K562 (cell line): ENCODE results near the gene SLC16A5. TPM values are rescaled to one million over a fixed set of nuclear protein-coding genes. Genes with fewer than 3 reads are reported as not detected.

Experiments used
- CEBPZ ChIP-seq: fragments of 150-350 bp; IDR thresholded peaks from 2 replicates; pipeline ENCODE4 v1.6.1; 2014; ENCODE audit warnings: low read depth, mild to moderate bottlenecking, low read length, borderline replicate concordance
- HNRNPL ChIP-seq: fragments of 200-400 bp; formaldehyde crosslinking; IDR thresholded peaks from 2 replicates; pipeline ENCODE4 v1.6.1; 2017; ENCODE audit warnings: low read depth, mild to moderate bottlenecking, low read length
- JUN ChIP-seq, 2 experiments: sonication (generic) in 1 of 2; formaldehyde crosslinking in 1 of 2; IDR thresholded peaks; 2 replicates each; pipeline versions ENCODE4 v1.6.1 to v1.8.0; 2012 to 2022; ENCODE audit warnings: borderline replicate concordance in 2 of 2, mild to moderate bottlenecking in 2 of 2, improper control_type of control experiment in 1 of 2, low read depth in 1 of 2, low read length in 1 of 2, missing genetic modification reagents in 1 of 2
- MTA3 ChIP-seq: fragments of 450-650 bp; formaldehyde crosslinking; IDR thresholded peaks from 2 replicates; pipeline ENCODE4 v1.6.1; 2017; ENCODE audit warnings: mild to moderate bottlenecking, borderline replicate concordance
- NR1H2 ChIP-seq: sonication (generic); formaldehyde crosslinking; IDR thresholded peaks from 2 replicates; pipeline ENCODE4 v1.4.0; 2020; ENCODE audit warnings: mild to moderate bottlenecking, missing genetic modification reagents
- RBM25 ChIP-seq: fragments of 200-400 bp; formaldehyde crosslinking; IDR thresholded peaks from 2 replicates; pipeline ENCODE4 v1.6.1; 2018; ENCODE audit warnings: low read length, low read depth, moderate library complexity; ENCODE audit not compliant: severe bottlenecking
- RNF2 ChIP-seq: sonication (generic); IDR thresholded peaks from 2 replicates; pipeline ENCODE4 v1.6.1; 2016
- SAP30 ChIP-seq: fragments of 200-600 bp; sonication (generic); IDR thresholded peaks from 2 replicates; pipeline ENCODE4 v1.6.1; 2012; ENCODE audit warnings: borderline replicate concordance, low read depth, mild to moderate bottlenecking, moderate library complexity, low read length, control low read depth, inconsistent platforms; ENCODE audit not compliant: insufficient read depth, poor library complexity, severe bottlenecking
- SIX5 ChIP-seq, 2 experiments: IDR thresholded peaks; 2 replicates each; pipeline ENCODE4 v1.6.1; 2011; ENCODE audit warnings: low read length in 2 of 2, borderline replicate concordance in 1 of 2, low read depth in 1 of 2, mild to moderate bottlenecking in 1 of 2, moderate library complexity in 1 of 2; ENCODE audit not compliant: insufficient read depth in 1 of 2
- SMARCE1 ChIP-seq: fragments of 450-650 bp; IDR thresholded peaks from 2 replicates; pipeline ENCODE4 v1.7.1; 2016; ENCODE audit warnings: mild to moderate bottlenecking
- ZBTB11 ChIP-seq, 3 experiments: fragments of 200-800 bp in 1 of 3; fragments of 250-450 bp in 1 of 3; fragments of 450-650 bp in 1 of 3; sonication (Bioruptor Pico) in 1 of 3; sonication (Bioruptor generic) in 1 of 3; formaldehyde crosslinking in 1 of 3; IDR thresholded peaks; 2 replicates each; pipeline versions ENCODE4 v1.6.1 to v1.8.0; 2016 to 2022; ENCODE audit warnings: mild to moderate bottlenecking in 2 of 3, missing genetic modification characterization in 2 of 3, missing compliant biosample characterization in 1 of 3, moderate library complexity in 1 of 3
- ZBTB17 ChIP-seq: fragments of 450-650 bp; formaldehyde crosslinking; IDR thresholded peaks from 2 replicates; pipeline ENCODE4 v1.4.0; 2020; ENCODE audit warnings: mild to moderate bottlenecking
- ZFPM2 ChIP-seq: fragments of 250-450 bp; sonication (Bioruptor Pico); IDR thresholded peaks from 2 replicates; pipeline ENCODE4 v1.5.1; 2022; ENCODE audit warnings: mild to moderate bottlenecking
- ZNF197 ChIP-seq: fragments of 200-800 bp; sonication (Bioruptor generic); IDR thresholded peaks from 2 replicates; pipeline ENCODE4 v1.6.1; 2016; ENCODE audit warnings: low read depth, missing genetic modification characterization, missing compliant biosample characterization
- ZNF217 ChIP-seq: sonication (generic); formaldehyde crosslinking; IDR thresholded peaks from 2 replicates; pipeline ENCODE4 v1.8.0; 2022; ENCODE audit warnings: mild to moderate bottlenecking, missing genetic modification reagents
- polyA plus RNA-seq, 8 experiments: library from polyadenylated mRNA; depleted of rRNA in 4 of 8; stranded (reverse) in 5 of 8; unstranded in 3 of 8; fragments of >200 nt; fragmentation: Nextera tagmentation in 2 of 8; fragmentation: Illumina TruSeq in 1 of 8; extraction: Ambion mirVana in 2 of 8; extraction: Trizol in 1 of 8; gene quantifications; 2 replicates each; pipeline versions ENCODE4 v1.2.1 to v1.2.3, GENCODE V29; 2011 to 2014; ENCODE audit warnings: inconsistent platforms in 1 of 8, missing spikeins in 1 of 8
- total RNA-seq, 7 experiments: library from RNA; depleted of rRNA in 6 of 7; stranded (reverse); fragments of >200 nt in 6 of 7; fragmentation: Illumina TruSeq in 2 of 7; extraction: Trizol in 2 of 7; gene quantifications; 2 replicates each; pipeline versions ENCODE4 v1.2.1 to v1.2.3, GENCODE V29; 2011 to 2021; ENCODE audit warnings: low replicate concordance in 1 of 7
- TF ChIP-seq, protein P1 (sequence below): fragments of 250-450 bp; sonication (Bioruptor Pico); IDR thresholded peaks from 2 replicates; pipeline ENCODE4 v1.5.0; 2022; ENCODE audit warnings: mild to moderate bottlenecking
- TF ChIP-seq, protein P2 (sequence below): sonication (generic); formaldehyde crosslinking; IDR thresholded peaks from 2 replicates; pipeline ENCODE4 v1.5.0; 2020; ENCODE audit warnings: missing genetic modification reagents

SLC16A5 gene
- total and polyA plus RNA-seq, 9 of the 15 experiments (the other 6 are each of a cell fraction or from before 2014, with no cell fraction given) = 0.06 to 2.6 (median 0.91) TPM

DNA sequence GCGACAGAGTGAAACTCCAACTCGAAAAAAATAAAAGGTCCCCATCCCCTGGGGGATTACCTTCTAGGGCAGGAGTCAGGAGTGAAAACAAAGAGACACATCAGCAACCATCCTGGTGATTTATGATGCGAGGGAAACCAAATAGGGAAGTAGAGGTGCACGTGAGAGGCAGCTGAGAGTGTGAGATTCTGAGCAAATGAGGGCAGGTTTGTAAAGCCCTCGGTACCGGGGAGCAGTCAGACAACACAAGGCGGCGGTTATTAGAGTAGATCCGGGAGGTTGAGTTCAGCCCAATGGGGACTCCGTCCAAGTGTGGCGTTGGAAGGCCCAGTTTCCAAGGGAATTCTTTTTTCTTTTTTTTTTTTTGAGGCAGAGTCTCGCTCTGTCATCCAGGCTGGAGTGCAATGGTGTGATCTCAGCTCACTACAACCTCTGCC is 14.6 kb downstream of the SLC16A5 start (continued):
- TF ChIP-seq NR1H2 (no peak), SIX5 (IDR thresholded peaks at IDR 0.05; ENCODE audit: borderline replicate concordance in 1 of 2, insufficient read depth in 1 of 2, low read depth in 1 of 2, low read length in 2 of 2) (no peak), CEBPZ (no peak), RBM25 (no peak), SAP30 (no peak), JUN (IDR thresholded peaks at IDR 0.05; ENCODE audit: borderline replicate concordance, low read depth, low read length) (no peak), JUN (CRISPR knock-in tag; IDR thresholded peaks at IDR 0.05; ENCODE audit: borderline replicate concordance) (no peak), RNF2 (peak; percentile 53; the same call in 1 of the 2 replicates), SMARCE1 (peak; percentile 59; the same call in 1 of the 2 replicates), HNRNPL (no peak), ZBTB11 (CRISPR knock-in tag; IDR thresholded peaks at IDR 0.05) (peak in 1 of 3 experiments; percentile 52; a peak in 2 of 6 replicates), ZNF217 (CRISPR knock-in tag) (no peak), ZFPM2 (CRISPR knock-in tag) (no peak), ZNF197 (CRISPR knock-in tag) (no peak), ZBTB17 (CRISPR knock-in tag) (no peak), MTA3 (no peak)
- TF ChIP-seq, protein P1, sequence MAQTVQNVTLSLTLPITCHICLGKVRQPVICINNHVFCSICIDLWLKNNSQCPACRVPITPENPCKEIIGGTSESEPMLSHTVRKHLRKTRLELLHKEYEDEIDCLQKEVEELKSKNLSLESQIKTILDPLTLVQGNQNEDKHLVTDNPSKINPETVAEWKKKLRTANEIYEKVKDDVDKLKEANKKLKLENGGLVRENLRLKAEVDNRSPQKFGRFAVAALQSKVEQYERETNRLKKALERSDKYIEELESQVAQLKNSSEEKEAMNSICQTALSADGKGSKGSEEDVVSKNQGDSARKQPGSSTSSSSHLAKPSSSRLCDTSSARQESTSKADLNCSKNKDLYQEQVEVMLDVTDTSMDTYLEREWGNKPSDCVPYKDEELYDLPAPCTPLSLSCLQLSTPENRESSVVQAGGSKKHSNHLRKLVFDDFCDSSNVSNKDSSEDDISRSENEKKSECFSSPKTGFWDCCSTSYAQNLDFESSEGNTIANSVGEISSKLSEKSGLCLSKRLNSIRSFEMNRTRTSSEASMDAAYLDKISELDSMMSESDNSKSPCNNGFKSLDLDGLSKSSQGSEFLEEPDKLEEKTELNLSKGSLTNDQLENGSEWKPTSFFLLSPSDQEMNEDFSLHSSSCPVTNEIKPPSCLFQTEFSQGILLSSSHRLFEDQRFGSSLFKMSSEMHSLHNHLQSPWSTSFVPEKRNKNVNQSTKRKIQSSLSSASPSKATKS (CRISPR knock-in tag) = no peak
- TF ChIP-seq, protein P2, sequence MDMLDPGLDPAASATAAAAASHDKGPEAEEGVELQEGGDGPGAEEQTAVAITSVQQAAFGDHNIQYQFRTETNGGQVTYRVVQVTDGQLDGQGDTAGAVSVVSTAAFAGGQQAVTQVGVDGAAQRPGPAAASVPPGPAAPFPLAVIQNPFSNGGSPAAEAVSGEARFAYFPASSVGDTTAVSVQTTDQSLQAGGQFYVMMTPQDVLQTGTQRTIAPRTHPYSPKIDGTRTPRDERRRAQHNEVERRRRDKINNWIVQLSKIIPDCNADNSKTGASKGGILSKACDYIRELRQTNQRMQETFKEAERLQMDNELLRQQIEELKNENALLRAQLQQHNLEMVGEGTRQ (CRISPR knock-in tag) = no peak
